Astrocyte (in vitro differentiated cells and primary cell): ENCODE measurements around the gene DRP2.

Source experiments
- CTCF ChIP-seq: IDR thresholded peaks from 2 replicates; pipeline ENCODE4 v1.5.1; 2011; ENCODE audit warnings: low read depth, mild to moderate bottlenecking, inconsistent platforms, low read length, moderate library complexity; ENCODE audit not compliant: insufficient read depth
- EZH2 ChIP-seq: IDR thresholded peaks from 2 replicates; pipeline ENCODE4 v1.6.1; 2012; ENCODE audit warnings: mild to moderate bottlenecking, low read length, inconsistent platforms; ENCODE audit not compliant: insufficient read depth

DNA sequence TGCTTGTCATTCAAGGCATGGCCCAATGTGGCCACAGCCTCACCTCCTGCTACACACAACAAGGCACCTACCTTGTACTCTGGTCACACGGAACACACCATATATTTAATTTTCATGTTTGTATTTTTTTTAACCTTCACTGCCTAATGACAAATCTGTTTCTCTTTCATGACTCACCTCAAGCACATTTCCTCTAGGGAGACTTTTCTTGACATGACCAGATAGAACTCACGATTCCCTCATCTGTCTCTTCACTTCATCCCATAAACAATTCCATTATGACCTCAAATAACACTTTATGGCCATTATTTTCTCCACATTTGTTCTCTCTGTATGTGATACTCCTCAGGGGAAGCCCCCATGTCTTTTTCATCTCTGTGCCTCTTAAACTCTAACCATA is 11.1 kb downstream of the DRP2 start:
- TF ChIP-seq CTCF (no peak), EZH2 (no peak)
